Cerebellar nuclear complex (tissue), 1 donor: ENCODE data around the gene PSMB9.
"Not testable (repeated sequence)": the region's sequence is repeated elsewhere in the genome, so short reads cannot be mapped to it uniquely, and the experiment has no call there.

Experiments used
- DNase-seq, 2 experiments: peaks; one replicate each; lab custom pipeline; 2025; lab: John Stamatoyannopoulos, UW

The PSMB9 gene

GRCh38 chr6:32860674-32861073 lies 6.7 kb downstream of the PSMB9 start:
- DNase-seq = no peak

DNA sequence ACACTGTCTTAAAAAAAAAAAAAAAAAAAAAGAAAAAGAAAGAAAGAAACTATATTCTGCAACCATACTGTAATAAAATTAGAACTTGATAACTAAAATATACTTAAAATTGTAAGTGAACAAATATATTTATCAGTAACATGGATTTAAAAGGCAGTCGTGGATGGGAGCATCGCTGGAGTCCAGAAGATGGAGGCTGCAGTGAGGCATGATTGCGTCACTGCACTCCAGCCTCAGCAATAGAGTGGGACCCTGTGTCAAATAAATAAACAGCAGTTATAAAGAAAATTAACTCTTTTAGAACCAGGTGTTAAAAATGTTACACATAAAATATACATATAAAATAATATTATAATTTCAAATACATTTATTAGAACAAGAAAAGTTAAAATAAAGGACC lies 8.7 kb downstream of the PSMB9 start:
- no peak for DNase-seq

GRCh38 chr6:32865724-32866443 lies 11.9 kb downstream of the PSMB9 start:
- no peak for DNase-seq

- no peak for DNase-seq
Measured at GRCh38 chr6:32867022-32867477, 13.1 kb downstream of the PSMB9 start.

DNA sequence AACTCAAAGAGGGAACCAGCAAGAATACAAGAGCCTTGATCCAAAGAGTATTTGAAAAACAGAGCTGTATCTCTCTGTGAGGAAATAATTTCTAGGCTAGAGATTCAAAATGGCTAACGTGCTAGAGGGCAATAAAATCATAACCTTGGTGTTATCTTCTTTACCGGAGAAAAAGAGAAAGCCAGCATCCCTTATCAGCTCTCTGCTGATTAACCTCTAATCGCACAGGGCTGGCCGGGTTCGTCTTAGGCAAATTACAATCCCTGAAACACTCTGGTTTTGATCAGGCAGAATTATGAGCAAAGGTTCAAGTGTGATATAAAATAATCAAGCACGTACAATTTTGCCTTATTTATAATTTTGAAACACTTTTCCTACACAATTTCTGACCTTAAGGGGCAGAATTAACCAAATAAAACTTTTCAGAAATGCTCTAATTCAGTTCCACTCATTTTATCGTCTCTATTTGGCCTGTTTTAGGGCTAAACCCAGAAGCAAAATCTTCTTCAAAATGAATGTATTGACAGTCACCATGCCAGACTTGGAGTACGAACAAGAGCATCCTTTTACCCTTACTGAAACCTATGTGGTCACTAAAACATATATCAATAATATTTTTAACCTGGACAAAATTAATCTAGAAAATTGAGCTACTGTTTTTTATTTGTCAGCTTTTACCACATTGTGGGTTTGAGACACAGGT lies 13.7 kb downstream of the PSMB9 start:
- no peak for DNase-seq

DNA sequence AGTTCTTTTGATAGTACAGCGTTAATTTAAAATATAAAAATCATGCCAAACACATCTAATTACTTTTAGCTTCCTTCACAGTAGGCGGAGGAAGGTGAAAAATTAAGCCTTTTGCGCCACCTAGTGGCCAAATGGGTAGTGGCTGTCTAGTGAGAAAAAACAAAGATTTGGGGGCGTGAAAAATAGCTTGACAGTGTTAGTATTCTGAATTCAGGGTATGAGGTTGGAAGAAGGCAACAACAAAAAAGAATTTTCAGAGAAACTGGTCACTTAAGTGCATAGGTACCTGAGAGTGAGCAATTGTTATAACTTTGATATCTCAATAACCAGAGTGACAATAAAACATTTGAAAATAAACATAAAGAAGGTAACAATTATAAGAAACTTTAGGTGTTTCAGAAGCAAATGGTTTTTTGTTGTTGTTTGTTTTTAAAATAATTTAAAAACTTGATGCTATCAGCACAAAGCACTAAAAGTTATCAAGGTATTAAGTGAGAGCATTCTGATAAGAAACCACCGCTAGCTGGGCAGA lies 14.3 kb downstream of the PSMB9 start:
- DNase-seq = peak in 1 of 2 experiments; percentile 79

DNA sequence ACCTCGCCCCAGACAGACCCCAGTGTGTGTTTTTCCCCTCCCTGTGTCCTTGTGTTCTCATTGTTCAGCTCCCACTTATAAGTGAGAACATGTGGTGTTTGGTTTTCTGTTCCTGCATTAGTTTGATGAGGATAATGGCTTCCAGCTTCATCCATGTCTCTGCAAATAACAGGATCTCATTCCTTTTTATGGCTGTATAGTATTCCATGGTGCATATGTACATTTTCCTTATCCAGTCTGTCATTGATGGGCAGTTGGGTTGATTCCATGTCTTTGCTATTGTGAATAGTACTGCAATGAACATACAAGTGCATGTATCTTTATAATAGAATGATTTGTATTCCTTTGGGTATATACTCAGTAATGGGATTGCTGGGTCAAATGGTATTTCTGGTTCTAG lies 20.0 kb downstream of the PSMB9 start:
- not testable (repeated sequence) for DNase-seq

GRCh38 chr6:32876603-32877002 lies 22.6 kb downstream of the PSMB9 start:
- DNase-seq = no peak

GRCh38 chr6:32879691-32880090 lies 25.7 kb downstream of the PSMB9 start:
- no peak for DNase-seq

- DNase-seq = not testable (repeated sequence)
Measured at GRCh38 chr6:32880962-32881361, 27.0 kb downstream of the PSMB9 start.

- no peak for DNase-seq
Measured at GRCh38 chr6:32882879-32883250, 28.9 kb downstream of the PSMB9 start.

DNA sequence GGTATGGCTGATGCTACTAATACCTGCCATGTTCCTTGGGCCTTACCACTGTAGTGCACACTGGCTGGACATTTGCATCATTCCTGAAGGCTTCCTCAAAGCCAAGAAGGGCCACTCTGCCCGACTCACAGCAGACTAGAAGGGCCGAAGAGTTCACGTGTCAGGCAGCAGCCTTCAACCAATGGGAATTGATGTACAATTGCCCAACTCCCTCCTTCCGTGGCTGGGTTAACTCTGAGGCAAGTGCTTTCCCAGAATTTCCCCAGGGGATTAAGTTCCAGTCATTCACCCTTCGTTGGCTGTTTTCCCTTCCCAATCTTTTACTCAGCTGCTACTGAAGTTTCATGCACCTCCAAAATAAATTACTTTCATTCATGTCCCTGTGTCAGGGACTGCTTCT lies 29.8 kb downstream of the PSMB9 start:
- no peak for DNase-seq

DNA sequence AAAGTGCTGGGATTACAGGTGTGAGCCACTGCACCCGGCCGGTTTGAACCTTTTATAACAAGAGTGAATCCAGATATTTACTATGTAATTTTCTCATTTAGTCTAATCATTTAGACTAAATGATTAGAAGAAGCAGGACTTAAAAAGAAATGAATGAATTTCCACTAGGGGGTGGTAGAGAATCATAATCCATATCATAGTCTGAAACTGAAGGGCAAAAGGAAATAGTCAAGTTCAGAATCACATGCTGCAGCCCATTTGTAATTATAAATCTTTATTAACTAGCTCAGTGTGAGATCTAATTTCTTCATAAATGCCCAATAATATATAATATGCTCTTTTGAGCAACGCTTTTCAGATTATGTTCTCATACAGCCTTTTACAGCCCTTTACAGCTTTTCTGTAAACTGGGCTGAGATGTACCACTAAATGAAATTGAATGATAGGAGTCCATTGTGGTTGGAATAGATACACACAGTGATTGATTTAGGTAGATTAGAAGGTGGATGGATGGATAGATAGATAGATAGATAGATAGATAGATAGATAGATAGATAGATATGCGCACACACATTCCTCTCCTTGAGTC lies 31.8 kb downstream of the PSMB9 start:
- DNase-seq = peak in 1 of 2 experiments; percentile 23

DNA sequence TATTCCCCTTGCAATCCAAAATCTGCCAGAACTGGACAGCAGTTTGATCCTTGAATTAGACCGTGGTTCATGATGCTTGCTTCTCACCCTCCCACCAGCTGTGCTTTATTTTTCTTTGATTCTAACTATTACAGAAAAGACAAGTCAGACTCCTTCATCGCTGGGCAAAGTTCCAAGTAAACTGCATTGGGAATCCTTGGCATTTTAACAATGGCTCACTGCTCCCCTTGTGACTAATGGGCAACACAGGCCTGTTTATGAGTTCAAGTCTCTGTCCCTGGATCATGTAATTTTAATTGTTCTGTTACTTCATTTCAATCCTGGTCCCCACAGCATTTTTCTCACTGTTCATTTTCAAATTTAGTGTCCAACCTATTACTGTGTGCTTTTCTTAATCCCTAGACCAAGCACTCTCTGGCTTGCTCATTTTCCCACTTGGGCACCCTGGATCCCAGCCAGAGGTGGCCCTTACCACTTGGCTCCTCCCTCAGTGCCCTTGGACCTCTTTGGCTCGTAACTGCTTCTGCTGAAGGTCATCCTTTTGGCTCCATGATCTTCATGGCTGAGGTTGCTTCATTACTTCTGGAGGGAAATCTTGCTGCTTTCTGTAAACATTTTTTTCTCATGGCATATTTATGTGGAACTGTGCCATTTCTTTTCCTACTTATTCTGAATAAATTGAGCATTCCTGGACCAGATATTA lies 32.8 kb downstream of the PSMB9 start:
- no peak for DNase-seq

DNA sequence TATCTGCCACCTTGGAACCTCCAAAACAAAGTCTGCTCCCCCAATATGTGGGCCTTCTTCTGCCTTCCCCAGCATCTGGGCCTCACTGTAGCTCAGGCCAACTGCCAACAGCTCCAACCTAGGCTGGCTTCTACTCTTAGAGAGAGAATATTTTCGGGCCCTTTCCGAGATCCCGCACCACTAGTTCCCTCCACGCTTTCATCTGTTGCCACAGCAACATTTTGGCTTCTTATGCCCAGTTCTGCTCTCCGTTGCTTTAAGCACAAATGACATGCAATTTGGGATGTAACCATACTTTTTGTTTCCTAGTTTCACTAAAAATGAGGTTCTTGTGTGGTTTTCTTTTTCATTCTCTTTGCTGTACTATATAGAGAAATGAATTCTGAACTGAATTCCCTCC lies 33.6 kb downstream of the PSMB9 start:
- no peak for DNase-seq

GRCh38 chr6:32888576-32888975 lies 34.6 kb downstream of the PSMB9 start:
- DNase-seq = no peak

DNA sequence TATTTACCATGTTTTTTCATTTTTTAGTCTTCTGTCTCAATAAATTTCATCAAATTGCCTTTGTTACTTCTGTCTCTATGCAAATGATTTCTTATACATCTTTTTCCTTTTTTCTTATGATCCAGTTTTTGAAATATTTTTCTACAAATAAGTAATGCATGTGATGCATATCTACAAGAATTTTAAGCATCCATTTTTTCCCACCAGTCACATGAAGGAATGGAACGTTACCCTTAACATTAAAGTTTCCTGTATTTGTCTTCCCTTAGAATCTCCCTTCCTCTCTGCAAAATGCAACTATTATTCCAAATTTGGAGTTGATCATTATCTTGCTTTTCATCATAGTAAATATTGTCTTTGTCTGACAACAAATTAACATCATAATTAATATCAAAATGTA lies 35.5 kb downstream of the PSMB9 start:
- no peak for DNase-seq

DNA sequence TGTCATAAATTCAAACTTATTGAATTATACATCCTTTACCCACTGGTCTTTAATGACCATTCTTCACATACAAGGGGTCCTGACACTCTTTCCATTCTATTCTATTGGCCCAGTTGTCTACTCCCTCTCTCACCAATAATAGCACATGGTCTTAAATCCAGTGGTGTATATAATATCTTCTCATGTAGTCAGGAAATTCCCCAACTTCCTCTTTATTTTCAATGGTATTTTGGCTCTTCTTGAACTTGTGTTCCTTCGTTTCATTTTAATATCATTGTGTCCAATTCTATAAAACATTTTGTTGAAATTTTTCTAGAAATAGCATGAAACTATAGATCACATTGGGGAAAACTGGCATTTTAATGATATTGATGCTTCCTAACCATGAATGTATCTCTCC lies 36.8 kb downstream of the PSMB9 start:
- DNase-seq = no peak

DNA sequence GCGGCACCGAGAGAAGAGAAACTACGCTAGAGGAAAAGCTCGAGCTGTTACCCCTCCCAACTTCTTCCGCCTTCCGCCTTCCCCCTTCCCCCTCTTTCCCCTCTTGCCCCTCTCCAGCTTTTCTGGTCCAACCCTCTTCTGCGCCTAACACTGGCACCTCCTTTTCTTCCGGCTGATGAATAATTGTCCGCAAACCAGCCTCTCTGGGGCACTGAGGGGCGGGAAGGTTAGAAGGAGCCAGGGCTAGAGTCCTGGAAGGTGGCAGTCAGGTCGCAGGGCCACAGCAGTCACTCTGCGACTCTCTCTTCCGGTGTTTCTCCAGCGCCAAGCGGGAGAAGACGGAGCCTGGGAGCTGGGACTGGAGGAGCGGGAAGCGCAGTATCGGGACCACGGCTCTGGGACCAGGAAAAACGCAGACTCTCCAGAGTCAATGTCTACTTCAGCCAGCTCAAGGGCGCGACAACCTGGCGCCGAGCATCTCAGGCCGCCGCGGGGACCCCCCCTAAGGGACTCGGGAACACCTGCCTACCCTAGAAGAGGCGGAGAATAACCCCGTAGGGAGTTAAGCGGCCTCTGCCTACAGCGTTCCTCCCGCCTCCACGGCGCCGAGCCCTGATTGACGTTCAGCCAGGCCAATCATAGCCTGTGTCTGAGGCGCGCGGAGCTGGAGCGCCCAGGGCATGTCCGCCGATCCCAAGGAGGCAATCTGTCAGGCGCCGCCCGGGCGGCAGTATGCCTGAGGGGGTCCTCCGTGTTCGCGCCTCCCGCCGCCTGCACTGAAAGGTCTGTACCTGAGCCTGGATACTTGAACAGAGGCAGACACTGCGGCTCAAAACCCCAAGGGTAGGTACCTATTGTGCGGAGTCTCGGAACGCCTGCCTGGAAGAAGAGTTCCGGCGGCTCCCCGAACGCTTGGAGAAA lies 40.4 kb downstream of the PSMB9 start:
- peak; percentile 60 to 77 for DNase-seq

DNA sequence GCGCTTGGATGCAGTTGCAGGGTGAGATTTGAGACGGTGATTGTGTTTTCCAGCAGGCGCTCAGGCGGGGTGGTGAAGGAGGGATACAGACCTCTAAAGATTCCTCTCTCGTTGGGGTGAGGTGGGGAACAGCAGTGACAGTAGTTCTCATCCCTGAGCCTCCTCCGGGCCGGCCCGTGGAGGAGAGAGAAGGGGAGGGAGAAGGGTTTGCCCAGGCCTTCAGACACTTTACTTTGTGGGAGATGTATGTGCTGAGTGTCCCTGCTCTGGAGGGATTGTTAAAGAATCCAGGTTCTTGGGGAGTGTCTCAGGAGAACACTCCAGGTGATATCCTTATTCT lies 41.0 kb downstream of the PSMB9 start:
- DNase-seq = no peak

GRCh38 chr6:32903952-32904351 lies 50.0 kb downstream of the PSMB9 start:
- DNase-seq = no peak
